Activated CD4-positive, alpha-beta T cell treated with anti-CD3 and anti-CD28 coated beads for 36 hours (primary cell): Measurements from ENCODE around the gene AP2A2. TPM values are rescaled to one million over a fixed set of nuclear protein-coding genes. Genes with fewer than 3 reads are reported as not detected.
A peak's percentile ranks its signal among the peaks of the same experiment; 100 is the strongest.
"Not testable (repeated sequence)": the region's sequence is repeated elsewhere in the genome, so short reads cannot be mapped to it uniquely, and the experiment has no call there.

Experiments used
- ATAC-seq: fragments of 200-7000 bp; cut with Tn5 transposase; one replicate; pipeline ENCODE4 v1.10.0; 2021; ENCODE audit warnings: mild to moderate bottlenecking, moderate library complexity
- CTCF ChIA-PET: fragments of 350-600 bp; sonication (Branson Sonifier 250); formaldehyde crosslinking; loops from one replicate; lab custom pipeline; 2021; ENCODE audit warnings: antibody characterized with exemption; lab: Charles Lee
- POLR2A ChIA-PET: fragments of 350-600 bp; sonication (Branson Sonifier 250); formaldehyde crosslinking; loops from one replicate; lab custom pipeline; 2021; ENCODE audit warnings: antibody characterized with exemption, inconsistent platforms; lab: Charles Lee
- DNase-seq: peaks from one replicate; pipeline ENCODE4 v3.0.0-alpha.2; 2020
- H3K27ac Mint-ChIP-seq: one replicate; pipeline ENCODE4 v1.8.0; 2021; ENCODE audit warnings: mixed read lengths
- H3K27me3 Mint-ChIP-seq: one replicate; pipeline ENCODE4 v1.8.0; 2021; ENCODE audit warnings: mixed read lengths
- H3K36me3 Mint-ChIP-seq: one replicate; pipeline ENCODE4 v1.8.0; 2021; ENCODE audit warnings: low read depth, mixed read lengths
- H3K4me1 Mint-ChIP-seq: one replicate; pipeline ENCODE4 v1.8.0; 2021; ENCODE audit warnings: mixed read lengths
- H3K4me3 Mint-ChIP-seq: one replicate; pipeline ENCODE4 v1.8.0; 2021; ENCODE audit warnings: mild to moderate bottlenecking, moderate library complexity, mixed read lengths
- H3K9me3 Mint-ChIP-seq: one replicate; pipeline ENCODE4 v1.8.0; 2021; ENCODE audit warnings: low read depth, mixed read lengths
- intact Hi-C, 2 experiments: fragments of 100-400 bp; cut with DNase I in 1 of 2; cut with micrococcal nuclease in 1 of 2; formaldehyde crosslinking; loops; one replicate each; pipeline versions ENCODE4 v1.14.2 to v1.15.1; 2022 to 2024; cut with DNase I, micrococcal nuclease
- total RNA-seq, 2 experiments: library from RNA; stranded (reverse); gene quantifications; one replicate each; pipeline ENCODE4 v1.2.3, GENCODE V29; 2021

AP2A2 gene
- total RNA-seq, 2 experiments from 2014 or later: 43.5 to 71.6 TPM

GRCh38 chr11:955154-956063 is 29.7 kb downstream of the AP2A2 start:
- peaks cover 20% of the 10 kb centered on the region for H3K4me1 Mint-ChIP-seq
- H3K4me3 Mint-ChIP-seq: no peak overlapping the region
- DNase-seq: no peak
- ATAC-seq: no peak
- H3K36me3 Mint-ChIP-seq: peaks cover 8% of the 10 kb centered on the region
- intact Hi-C loops: no loop called here
- peak overlapping the region; percentile 24 for H3K27ac Mint-ChIP-seq
- POLR2A ChIA-PET: no interaction called here
- CTCF ChIA-PET: interaction anchor here (1.0 to 1.2 kb wide), 2 partner anchors 9 to 11 kb away, joined by 3 to 6 read pairs; no protein-coding TSS in a partner anchor
- H3K27me3 Mint-ChIP-seq: no peaks in the 10 kb centered on the region
- H3K9me3 Mint-ChIP-seq: no peaks in the 10 kb centered on the region

- no peak overlapping the region for H3K4me3 Mint-ChIP-seq
- CTCF ChIA-PET: interaction anchor here (1.2 kb wide), 1 partner anchor 13 kb away, joined by 3 read pairs; no protein-coding TSS in a partner anchor
- DNase-seq: no peak
- intact Hi-C loops: no loop called here
- POLR2A ChIA-PET: no interaction called here
- ATAC-seq: no peak
- H3K4me1 Mint-ChIP-seq: peaks cover 20% of the 10 kb centered on the region
- peaks cover 9% of the 10 kb centered on the region for H3K36me3 Mint-ChIP-seq
- H3K27ac Mint-ChIP-seq: no peak overlapping the region
- no peaks in the 10 kb centered on the region for H3K27me3 Mint-ChIP-seq
- no peaks in the 10 kb centered on the region for H3K9me3 Mint-ChIP-seq
Measured at GRCh38 chr11:957212-957920, 31.7 kb downstream of the AP2A2 start.

GRCh38 chr11:958101-958500 is 32.4 kb downstream of the AP2A2 start:
- no peak for ATAC-seq
- Mint-ChIP-seq H3K27me3 (no peaks in the 10 kb centered on the region), H3K4me1 (peaks cover 20% of the 10 kb centered on the region), H3K4me3 (no peak overlapping the region), H3K9me3 (no peaks in the 10 kb centered on the region), H3K36me3 (peaks cover 12% of the 10 kb centered on the region), H3K27ac (no peak overlapping the region)
- DNase-seq: no peak
- ChIA-PET CTCF (interaction anchor here (0.6 to 1.2 kb wide), 2 partner anchors 12 to 17 kb away, joined by 3 read pairs; no protein-coding TSS in a partner anchor), POLR2A (no interaction called here)
- intact Hi-C loops: no loop called here

- no peak for ATAC-seq
Measured at GRCh38 chr11:959027-959426, 33.4 kb downstream of the AP2A2 start.

GRCh38 chr11:959608-960007 is 33.9 kb downstream of the AP2A2 start:
- H3K27ac Mint-ChIP-seq: no peak overlapping the region
- ChIA-PET POLR2A (no interaction called here), CTCF (no interaction called here)
- H3K9me3 Mint-ChIP-seq: no peaks in the 10 kb centered on the region
- ATAC-seq (no peak), DNase-seq (no peak)
- H3K36me3 Mint-ChIP-seq: peaks cover 18% of the 10 kb centered on the region
- H3K27me3 Mint-ChIP-seq: no peaks in the 10 kb centered on the region
- intact Hi-C loops: loop anchor here in 1 of 2 experiments (5.0 kb wide), 1 partner anchor 32 kb away; the partner anchor contains the start of gene AP2A2
- peaks cover 8% of the 10 kb centered on the region for H3K4me1 Mint-ChIP-seq
- H3K4me3 Mint-ChIP-seq: no peak overlapping the region

More at GRCh38 chr11:959027-959426, 33.4 kb downstream of the AP2A2 start:
- H3K4me1 Mint-ChIP-seq: peaks cover 13% of the 10 kb centered on the region
- no peak overlapping the region for H3K27ac Mint-ChIP-seq
- CTCF ChIA-PET: no interaction called here
- H3K9me3 Mint-ChIP-seq: no peaks in the 10 kb centered on the region
- intact Hi-C loops: no loop called here
- POLR2A ChIA-PET: no interaction called here
- no peak overlapping the region for H3K4me3 Mint-ChIP-seq
- H3K36me3 Mint-ChIP-seq: peaks cover 13% of the 10 kb centered on the region
- no peak for DNase-seq
- H3K27me3 Mint-ChIP-seq: no peaks in the 10 kb centered on the region

GRCh38 chr11:961310-961920 is 35.7 kb downstream of the AP2A2 start:
- ATAC-seq, H3K4me3 Mint-ChIP-seq, H3K4me1 Mint-ChIP-seq, POLR2A ChIA-PET, H3K9me3 Mint-ChIP-seq, H3K27ac Mint-ChIP-seq, DNase-seq, H3K27me3 Mint-ChIP-seq, CTCF ChIA-PET: not testable (repeated sequence)
- intact Hi-C loops: loop anchor here in 1 of 2 experiments (5.0 kb wide), 1 partner anchor 34 kb away; the partner anchor contains the start of gene AP2A2
- H3K36me3 Mint-ChIP-seq: peaks cover 20% of the 10 kb centered on the region

- ATAC-seq: no peak
- Mint-ChIP-seq H3K36me3 (peaks cover 16% of the 10 kb centered on the region), H3K27me3 (no peaks in the 10 kb centered on the region), H3K4me1 (no peaks in the 10 kb centered on the region), H3K27ac (peak overlapping the region; percentile 37), H3K9me3 (no peaks in the 10 kb centered on the region), H3K4me3 (no peak overlapping the region)
- intact Hi-C loops: loop anchor here in 1 of 2 experiments (5.0 kb wide), 1 partner anchor 35 kb away; the partner anchor contains the start of gene AP2A2
- no peak for DNase-seq
- CTCF ChIA-PET: no interaction called here
- POLR2A ChIA-PET: interaction anchor here (0.7 kb wide), 1 partner anchor 1152 kb away, joined by 3 read pairs; no protein-coding TSS in a partner anchor
Measured at GRCh38 chr11:961921-962320, 36.3 kb downstream of the AP2A2 start.

GRCh38 chr11:962688-963087 is 37.0 kb downstream of the AP2A2 start:
- ChIA-PET POLR2A (interaction anchor here (0.7 kb wide), 1 partner anchor 1151 kb away, joined by 3 read pairs; no protein-coding TSS in a partner anchor), CTCF (no interaction called here)
- no peak for ATAC-seq
- no peak for DNase-seq
- peaks cover 14% of the 10 kb centered on the region for H3K36me3 Mint-ChIP-seq
- no peak overlapping the region for H3K4me3 Mint-ChIP-seq
- no peak overlapping the region for H3K27ac Mint-ChIP-seq
- no peaks in the 10 kb centered on the region for H3K4me1 Mint-ChIP-seq
- intact Hi-C loops: loop anchor here in 1 of 2 experiments (5.0 kb wide), 1 partner anchor 35 kb away; the partner anchor contains the start of gene AP2A2
- no peaks in the 10 kb centered on the region for H3K9me3 Mint-ChIP-seq
- H3K27me3 Mint-ChIP-seq: no peaks in the 10 kb centered on the region

- peaks cover 2% of the 10 kb centered on the region for H3K4me1 Mint-ChIP-seq
- H3K4me3 Mint-ChIP-seq: no peak overlapping the region
- CTCF ChIA-PET: interaction anchor here (0.9 to 1.4 kb wide), 2 partner anchors 9 to 23 kb away, joined by 4 to 6 read pairs; no protein-coding TSS in a partner anchor
- H3K36me3 Mint-ChIP-seq: peaks cover 14% of the 10 kb centered on the region
- ATAC-seq (no peak), DNase-seq (no peak)
- H3K27me3 Mint-ChIP-seq: no peaks in the 10 kb centered on the region
- POLR2A ChIA-PET: no interaction called here
- no peak overlapping the region for H3K27ac Mint-ChIP-seq
- intact Hi-C loops: loop anchor here in 1 of 2 experiments (5.0 kb wide), 1 partner anchor 37 kb away; the partner anchor contains the start of gene AP2A2
- no peaks in the 10 kb centered on the region for H3K9me3 Mint-ChIP-seq
Measured at GRCh38 chr11:963852-964251, 38.2 kb downstream of the AP2A2 start.

- H3K9me3 Mint-ChIP-seq: no peaks in the 10 kb centered on the region
- H3K4me1 Mint-ChIP-seq: peaks cover 11% of the 10 kb centered on the region
- H3K4me3 Mint-ChIP-seq: no peak overlapping the region
- CTCF ChIA-PET: no interaction called here
- DNase-seq: no peak
- no peak overlapping the region for H3K27ac Mint-ChIP-seq
- no peaks in the 10 kb centered on the region for H3K27me3 Mint-ChIP-seq
- intact Hi-C loops: no loop called here
- ATAC-seq: no peak
- peaks cover 17% of the 10 kb centered on the region for H3K36me3 Mint-ChIP-seq
- POLR2A ChIA-PET: no interaction called here
Measured at GRCh38 chr11:965206-965775, 39.6 kb downstream of the AP2A2 start.
